DMS114 treated with DMSO at 0.1 percent for 48 hours (cell line): Measurements from ENCODE around the gene ARHGEF4.
"Not testable (repeated sequence)": the region's sequence is repeated elsewhere in the genome, so short reads cannot be mapped to it uniquely, and the experiment has no call there.

ENCODE experiments used
- DNase-seq: peaks from one replicate; lab custom pipeline; 2025; ENCODE audit not compliant: unreplicated experiment; lab: John Stamatoyannopoulos, UW

The ARHGEF4 gene

DNA sequence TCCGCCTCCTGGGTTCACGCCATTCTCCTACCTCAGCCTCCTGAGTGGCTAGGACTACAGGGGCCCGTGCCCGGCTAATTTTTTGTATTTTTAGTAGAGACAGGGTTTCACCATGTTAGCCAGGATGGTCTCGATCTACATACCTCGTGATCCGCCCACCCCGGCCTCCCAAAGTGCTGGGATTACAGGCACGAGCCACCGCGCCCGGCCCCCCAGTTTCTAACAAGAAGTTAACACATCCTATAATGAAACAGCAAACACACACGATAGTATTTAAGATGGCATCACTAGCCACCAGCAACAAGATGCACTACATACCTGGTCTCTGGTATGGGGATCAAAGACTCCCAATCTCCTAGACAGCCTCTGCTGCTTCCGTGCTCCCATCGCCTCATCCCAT lies 238.9 kb downstream of the ARHGEF4 start:
- not testable (repeated sequence) for DNase-seq

GRCh38 chr2:131076707-131077106 lies 240.0 kb downstream of the ARHGEF4 start:
- DNase-seq, result no peak

GRCh38 chr2:131077182-131077846 lies 240.6 kb downstream of the ARHGEF4 start:
- DNase-seq, result no peak

GRCh38 chr2:131077966-131078365 lies 241.3 kb downstream of the ARHGEF4 start:
- no peak for DNase-seq

GRCh38 chr2:131079931-131080330 lies 243.2 kb downstream of the ARHGEF4 start:
- DNase-seq, result not testable (repeated sequence)

DNA sequence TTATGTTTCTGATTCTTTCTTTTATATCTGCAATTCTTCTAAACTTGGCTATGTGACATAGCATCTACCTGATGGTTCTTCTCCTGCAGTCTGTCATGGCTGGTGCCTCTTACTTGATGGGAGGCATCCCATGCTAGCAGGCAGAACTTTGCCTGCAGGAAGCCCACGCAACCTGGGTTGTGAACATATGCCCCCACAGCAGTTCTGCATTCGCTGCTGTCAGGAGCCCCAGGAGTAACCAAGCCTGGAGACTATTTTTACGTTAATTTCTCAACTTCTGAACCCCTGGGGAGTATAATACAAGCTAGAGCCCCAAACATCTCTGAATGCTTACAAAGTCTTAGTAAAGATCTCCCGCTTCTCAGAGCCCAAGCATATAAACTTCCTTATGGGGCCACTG lies 244.5 kb downstream of the ARHGEF4 start:
- no peak for DNase-seq

- no peak for DNase-seq
Observed at GRCh38 chr2:131085646-131086045, 248.9 kb downstream of the ARHGEF4 start.

- no peak for DNase-seq
Observed at GRCh38 chr2:131092458-131093005, 255.8 kb downstream of the ARHGEF4 start.

DNA sequence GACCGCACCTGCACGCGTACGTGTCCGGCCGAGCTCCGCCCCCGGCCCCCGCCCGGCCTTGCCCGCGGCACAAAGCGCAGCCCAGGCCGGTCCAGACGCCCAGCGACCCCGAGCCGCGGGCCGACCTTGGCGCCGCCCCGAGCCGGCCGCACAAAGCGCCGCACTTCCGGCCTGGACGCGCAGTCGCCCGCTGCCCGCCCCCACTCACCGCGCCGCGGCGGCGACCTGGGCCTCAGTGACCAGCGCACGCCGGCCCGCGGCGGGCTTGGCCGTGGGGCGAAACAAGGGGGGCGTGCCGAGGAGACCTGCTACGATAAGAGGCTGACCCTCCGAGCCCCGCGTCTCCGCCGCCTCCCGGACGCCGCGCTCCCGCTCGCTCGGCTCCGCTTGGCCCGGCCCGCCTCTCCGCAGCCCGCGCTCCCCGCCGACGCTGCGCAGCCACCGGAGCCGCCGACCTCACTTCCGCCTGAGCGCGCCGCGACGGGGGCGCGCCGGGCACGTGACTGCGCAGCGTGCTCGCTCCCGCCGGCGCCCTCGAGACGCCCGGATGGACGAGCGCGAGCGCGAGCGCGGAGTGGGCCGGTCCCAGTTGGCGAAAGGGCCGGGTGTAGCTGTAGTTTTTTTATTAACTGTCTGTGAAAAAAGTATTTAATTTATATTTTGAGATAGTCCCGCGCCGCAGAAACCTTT lies 256.4 kb downstream of the ARHGEF4 start, which contains the start of gene FAM168B:
Gene FAM168B, minus strand, starts transcription at position 455 of the 690 bp plus-strand sequence. CDS start 10,814 bp downstream, outside the sequence.
- DNase-seq, result peak; percentile 52

DNA sequence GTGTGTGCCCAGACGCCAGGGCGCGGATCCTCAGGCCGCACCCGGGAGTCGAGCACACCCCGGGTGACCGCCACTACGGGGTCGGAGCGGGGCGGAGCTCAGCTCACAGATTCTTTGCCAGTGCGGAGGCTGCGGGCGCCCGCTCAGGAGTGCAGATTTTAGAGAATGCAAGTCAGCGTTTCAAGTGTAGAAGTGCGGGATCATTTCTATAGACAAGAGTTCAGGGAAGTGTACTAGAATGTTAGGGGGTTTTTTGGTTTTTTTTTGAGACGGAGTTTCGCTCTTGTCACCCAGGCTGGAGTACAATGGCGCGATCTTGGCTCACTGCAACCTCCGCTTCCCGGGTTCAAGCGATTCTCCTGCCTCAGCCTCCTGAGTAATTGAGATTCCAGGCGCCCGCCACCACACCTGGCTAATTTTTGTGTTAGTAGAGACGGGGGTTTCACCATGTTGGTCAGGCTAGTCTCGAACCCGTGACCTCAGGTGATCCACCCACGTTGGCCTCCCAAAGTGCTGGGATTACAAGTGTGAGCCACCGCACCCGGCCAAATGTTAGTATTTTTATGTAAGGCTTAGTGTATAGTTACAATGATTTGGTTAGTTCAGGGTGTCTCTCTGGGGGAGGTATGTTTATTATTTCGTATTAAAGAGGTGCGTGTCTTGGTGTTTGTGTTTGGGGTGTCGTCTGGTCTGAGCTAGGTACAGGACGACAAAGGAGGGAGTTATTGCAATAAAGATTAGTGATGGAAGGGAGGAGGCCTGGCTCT lies 257.2 kb downstream of the ARHGEF4 start:
- peak; percentile 52 for DNase-seq

GRCh38 chr2:131094463-131095281 lies 258.0 kb downstream of the ARHGEF4 start:
- no peak for DNase-seq
